Liver (tissue), 9 donors: Measurements from ENCODE around the gene MAPK8IP3. TPM values are rescaled to one million over a fixed set of nuclear protein-coding genes. Genes with fewer than 3 reads are reported as not detected.

Source experiments
- DNase-seq: peaks from one replicate; pipeline ENCODE4 v3.0.0-alpha.2; 2017; ENCODE audit warnings: low spot score
- H3K27ac ChIP-seq, 2 donors: one replicate each; pipeline ENCODE4 v1.7.0; 2013; ENCODE audit warnings: inconsistent platforms in 2 of 2, low read length in 2 of 2, control low read depth in 1 of 2, low read depth in 1 of 2, mild to moderate bottlenecking in 1 of 2
- H3K27me3 ChIP-seq, 4 donors: one replicate each; pipeline versions ENCODE4 v1.6.1 to v1.7.0; 2013; ENCODE audit warnings: low read length in 3 of 4, inconsistent platforms in 1 of 4, mild to moderate bottlenecking in 1 of 4, moderate library complexity in 1 of 4; ENCODE audit not compliant: control insufficient read depth in 4 of 4, insufficient read depth in 4 of 4
- H3K36me3 ChIP-seq, 4 donors: one replicate each; pipeline versions ENCODE4 v1.6.1 to v1.7.0; 2013; ENCODE audit warnings: low read length in 3 of 4, mild to moderate bottlenecking in 3 of 4, low read depth in 1 of 4, moderate library complexity in 1 of 4; ENCODE audit not compliant: control insufficient read depth in 4 of 4, insufficient read depth in 3 of 4
- H3K4me1 ChIP-seq, 4 donors: one replicate each; pipeline versions ENCODE4 v1.6.1 to v1.7.0; 2013; ENCODE audit warnings: low read length in 3 of 4, mild to moderate bottlenecking in 3 of 4, moderate library complexity in 1 of 4; ENCODE audit not compliant: control insufficient read depth in 4 of 4, insufficient read depth in 4 of 4
- H3K4me3 ChIP-seq, 3 donors: one replicate each; pipeline versions ENCODE4 v1.6.1 to v1.7.0; 2013; ENCODE audit warnings: low read length in 3 of 3, control low read depth in 1 of 3, low read depth in 1 of 3, mild to moderate bottlenecking in 1 of 3
- H3K9ac ChIP-seq, 2 donors: one replicate each; pipeline ENCODE4 v1.7.0; 2013; ENCODE audit warnings: low read length in 2 of 2, mild to moderate bottlenecking in 2 of 2, moderate library complexity in 2 of 2, control low read depth in 1 of 2, low read depth in 1 of 2
- H3K9me3 ChIP-seq, 4 donors: one replicate each; pipeline versions ENCODE4 v1.6.1 to v1.7.0; 2013; ENCODE audit warnings: low read length in 3 of 4; ENCODE audit not compliant: control insufficient read depth in 4 of 4
- FOXA1 ChIP-seq: IDR thresholded peaks from 2 replicates; pipeline ENCODE4 v1.6.1; 2016; ENCODE audit warnings: antibody characterized with exemption
- FOXA2 ChIP-seq: IDR thresholded peaks from 2 replicates; pipeline ENCODE4 v1.6.1; 2016; ENCODE audit warnings: antibody characterized with exemption
- GABPA ChIP-seq, 2 donors: IDR thresholded peaks in 1 of 2; conservative IDR thresholded peaks in 1 of 2; 2 replicates each; pipeline ENCODE4 v1.6.1; 2016; ENCODE audit warnings: antibody characterized with exemption in 2 of 2, mild to moderate bottlenecking in 1 of 2, moderate library complexity in 1 of 2
- HNF4A ChIP-seq, 2 donors: conservative IDR thresholded peaks; 2 replicates each; pipeline ENCODE4 v1.6.1; 2016; ENCODE audit warnings: antibody characterized with exemption in 2 of 2, mild to moderate bottlenecking in 2 of 2
- HNF4G ChIP-seq: IDR thresholded peaks from 2 replicates; pipeline ENCODE4 v1.6.1; 2016; ENCODE audit warnings: antibody characterized with exemption
- JUND ChIP-seq, 2 donors: IDR thresholded peaks; 2 replicates each; pipeline ENCODE4 v1.6.1; 2016; ENCODE audit warnings: antibody characterized with exemption in 2 of 2
- MAX ChIP-seq: IDR thresholded peaks from 2 replicates; pipeline ENCODE4 v1.6.1; 2016; ENCODE audit warnings: antibody characterized with exemption
- NR2F2 ChIP-seq: IDR thresholded peaks from 2 replicates; pipeline ENCODE4 v1.6.1; 2016; ENCODE audit warnings: antibody characterized with exemption
- RAD21 ChIP-seq, 2 donors: IDR thresholded peaks; 2 replicates each; pipeline ENCODE4 v1.6.1; 2016; ENCODE audit warnings: antibody characterized with exemption in 2 of 2, mild to moderate bottlenecking in 2 of 2
- RXRA ChIP-seq, 2 donors: IDR thresholded peaks; 2 replicates each; pipeline ENCODE4 v1.6.1; 2017 to 2018; ENCODE audit warnings: antibody characterized with exemption in 2 of 2, mild to moderate bottlenecking in 1 of 2
- SP1 ChIP-seq: IDR thresholded peaks from 2 replicates; pipeline ENCODE4 v1.6.1; 2018; ENCODE audit warnings: antibody characterized with exemption, mild to moderate bottlenecking
- YY1 ChIP-seq: IDR thresholded peaks from 2 replicates; pipeline ENCODE4 v1.6.1; 2016; ENCODE audit warnings: antibody characterized with exemption, mild to moderate bottlenecking
- WGBS: extraction: QIAGEN DNeasy Blood & Tissue Kit; methylation state at CpG from one replicate; pipeline ENCODE4 v1.1.7; 2013; 5-methylcytosine and 5-hydroxymethylcytosine counted together
- polyA plus RNA-seq, 2 donors: library from polyadenylated mRNA; stranded (reverse) in 1 of 2; unstranded in 1 of 2; fragments of 200-250 nt in 1 of 2; fragments of >200 nt in 1 of 2; fragmentation: Nextera tagmentation in 1 of 2; extraction: Ambion mirVana in 1 of 2; gene quantifications; one replicate each; pipeline versions ENCODE4 v1.2.1 to v1.2.3, GENCODE V29; 2013 to 2015
- total RNA-seq, 2 donors: library from RNA; depleted of rRNA; stranded (reverse); fragments of >200 nt; gene quantifications; one replicate each; pipeline ENCODE4 v1.2.3, GENCODE V29; 2014
- TF ChIP-seq, protein P1 (sequence below): IDR thresholded peaks from 2 replicates; pipeline ENCODE4 v1.6.1; 2016; ENCODE audit warnings: antibody characterized with exemption
- TF ChIP-seq, protein P2 (sequence below): IDR thresholded peaks from 2 replicates; pipeline ENCODE4 v1.6.1; 2016; ENCODE audit warnings: antibody characterized with exemption, mild to moderate bottlenecking
- donor health status: healthy.
- donor health status: healthy.
- donor health status: healthy.
- donor health status: healthy.
- donor health status: healthy.

Gene MAPK8IP3
- total and polyA plus RNA-seq, 4 donors: 4.1 to 43.0 (median 9.3) TPM

GRCh38 chr16:1778200-1779179, 72.5 kb downstream of the MAPK8IP3 start:
- H3K27ac ChIP-seq: peak overlapping the region; percentile 84 to 87
- H3K36me3 ChIP-seq: peaks cover 0 to 18% (median 10%) of the 10 kb centered on the region in 4 donors
- TF ChIP-seq FOXA2 (no peak), MAX (no peak), SP1 (no peak), JUND (IDR thresholded peaks at IDR 0.05) (no peak), RAD21 (IDR thresholded peaks at IDR 0.05) (no peak)
- TF ChIP-seq, protein P1, sequence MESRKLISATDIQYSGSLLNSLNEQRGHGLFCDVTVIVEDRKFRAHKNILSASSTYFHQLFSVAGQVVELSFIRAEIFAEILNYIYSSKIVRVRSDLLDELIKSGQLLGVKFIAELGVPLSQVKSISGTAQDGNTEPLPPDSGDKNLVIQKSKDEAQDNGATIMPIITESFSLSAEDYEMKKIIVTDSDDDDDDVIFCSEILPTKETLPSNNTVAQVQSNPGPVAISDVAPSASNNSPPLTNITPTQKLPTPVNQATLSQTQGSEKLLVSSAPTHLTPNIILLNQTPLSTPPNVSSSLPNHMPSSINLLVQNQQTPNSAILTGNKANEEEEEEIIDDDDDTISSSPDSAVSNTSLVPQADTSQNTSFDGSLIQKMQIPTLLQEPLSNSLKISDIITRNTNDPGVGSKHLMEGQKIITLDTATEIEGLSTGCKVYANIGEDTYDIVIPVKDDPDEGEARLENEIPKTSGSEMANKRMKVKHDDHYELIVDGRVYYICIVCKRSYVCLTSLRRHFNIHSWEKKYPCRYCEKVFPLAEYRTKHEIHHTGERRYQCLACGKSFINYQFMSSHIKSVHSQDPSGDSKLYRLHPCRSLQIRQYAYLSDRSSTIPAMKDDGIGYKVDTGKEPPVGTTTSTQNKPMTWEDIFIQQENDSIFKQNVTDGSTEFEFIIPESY: no peak
- no peaks in the 10 kb centered on the region for H3K9me3 ChIP-seq
- H3K9ac ChIP-seq: no peak overlapping the region
- H3K4me1 ChIP-seq: peaks cover 22 to 58% (median 43%) of the 10 kb centered on the region in 4 donors
- no peaks in the 10 kb centered on the region for H3K27me3 ChIP-seq
- DNase-seq: no peak
- no peak overlapping the region for H3K4me3 ChIP-seq
- 81% methylated on average over 34 of the region's 34 CpGs for WGBS

DNA sequence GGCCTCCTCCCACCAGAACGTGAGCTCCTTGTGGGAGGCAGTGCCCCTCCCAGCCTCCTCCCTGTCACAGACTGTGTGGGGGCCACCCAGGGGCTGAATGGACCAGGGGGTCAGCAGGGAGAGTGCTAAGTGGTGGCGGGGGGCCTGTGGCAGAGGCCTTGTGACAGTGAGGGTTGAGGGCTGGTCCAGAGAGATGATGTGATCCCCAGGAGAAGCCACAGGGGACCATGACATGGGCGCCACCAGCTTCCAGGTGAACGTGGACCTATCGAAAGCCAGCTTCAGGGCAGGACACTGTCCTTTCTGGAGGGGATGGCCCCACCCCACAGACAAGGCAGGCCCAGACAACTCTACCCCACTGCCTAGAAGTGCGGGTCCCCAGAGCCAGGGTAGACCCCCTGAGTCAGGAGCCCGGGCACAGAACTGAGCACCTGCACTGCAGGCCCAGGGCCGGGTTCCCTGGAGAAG, 73.3 kb downstream of the MAPK8IP3 start:
- peak overlapping the region; percentile 84 to 87 for H3K27ac ChIP-seq
- H3K9ac ChIP-seq: no peak overlapping the region
- H3K27me3 ChIP-seq: no peaks in the 10 kb centered on the region
- 85% methylated on average over 8 of the region's 8 CpGs for WGBS
- H3K4me1 ChIP-seq: peaks cover 17 to 56% (median 40%) of the 10 kb centered on the region in 4 donors
- no peaks in the 10 kb centered on the region for H3K9me3 ChIP-seq
- DNase-seq: no peak
- TF ChIP-seq GABPA (IDR thresholded peaks at IDR 0.05 in 1 of 2, conservative IDR thresholded peaks at IDR 0.05 in 1 of 2): no peak
- TF ChIP-seq HNF4G: no peak
- TF ChIP-seq, protein P1: no peak
- TF ChIP-seq HNF4A (conservative IDR thresholded peaks at IDR 0.05): no peak
- TF ChIP-seq YY1: no peak
- TF ChIP-seq RAD21 (IDR thresholded peaks at IDR 0.05): no peak
- TF ChIP-seq, protein P2, sequence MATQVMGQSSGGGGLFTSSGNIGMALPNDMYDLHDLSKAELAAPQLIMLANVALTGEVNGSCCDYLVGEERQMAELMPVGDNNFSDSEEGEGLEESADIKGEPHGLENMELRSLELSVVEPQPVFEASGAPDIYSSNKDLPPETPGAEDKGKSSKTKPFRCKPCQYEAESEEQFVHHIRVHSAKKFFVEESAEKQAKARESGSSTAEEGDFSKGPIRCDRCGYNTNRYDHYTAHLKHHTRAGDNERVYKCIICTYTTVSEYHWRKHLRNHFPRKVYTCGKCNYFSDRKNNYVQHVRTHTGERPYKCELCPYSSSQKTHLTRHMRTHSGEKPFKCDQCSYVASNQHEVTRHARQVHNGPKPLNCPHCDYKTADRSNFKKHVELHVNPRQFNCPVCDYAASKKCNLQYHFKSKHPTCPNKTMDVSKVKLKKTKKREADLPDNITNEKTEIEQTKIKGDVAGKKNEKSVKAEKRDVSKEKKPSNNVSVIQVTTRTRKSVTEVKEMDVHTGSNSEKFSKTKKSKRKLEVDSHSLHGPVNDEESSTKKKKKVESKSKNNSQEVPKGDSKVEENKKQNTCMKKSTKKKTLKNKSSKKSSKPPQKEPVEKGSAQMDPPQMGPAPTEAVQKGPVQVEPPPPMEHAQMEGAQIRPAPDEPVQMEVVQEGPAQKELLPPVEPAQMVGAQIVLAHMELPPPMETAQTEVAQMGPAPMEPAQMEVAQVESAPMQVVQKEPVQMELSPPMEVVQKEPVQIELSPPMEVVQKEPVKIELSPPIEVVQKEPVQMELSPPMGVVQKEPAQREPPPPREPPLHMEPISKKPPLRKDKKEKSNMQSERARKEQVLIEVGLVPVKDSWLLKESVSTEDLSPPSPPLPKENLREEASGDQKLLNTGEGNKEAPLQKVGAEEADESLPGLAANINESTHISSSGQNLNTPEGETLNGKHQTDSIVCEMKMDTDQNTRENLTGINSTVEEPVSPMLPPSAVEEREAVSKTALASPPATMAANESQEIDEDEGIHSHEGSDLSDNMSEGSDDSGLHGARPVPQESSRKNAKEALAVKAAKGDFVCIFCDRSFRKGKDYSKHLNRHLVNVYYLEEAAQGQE: no peak
- no peak for TF ChIP-seq SP1
- no peak for TF ChIP-seq FOXA1
- no peak for TF ChIP-seq NR2F2
- TF ChIP-seq MAX: no peak
- TF ChIP-seq RXRA (IDR thresholded peaks at IDR 0.05): no peak
- no peak overlapping the region for H3K4me3 ChIP-seq
- peaks cover 0 to 18% (median 10%) of the 10 kb centered on the region in 4 donors for H3K36me3 ChIP-seq
